HepG2 (cell line): ENCODE measurements around the gene TCF19. TPM values are rescaled to one million over a fixed set of nuclear protein-coding genes. Genes with fewer than 3 reads are reported as not detected.

Experiments
- ATAC-seq: fragments of 200-7000 bp; cut with Tn5 transposase; 3 replicates; pipeline ENCODE4 v1.9.1; 2020; ENCODE audit warnings: mild to moderate bottlenecking, moderate library complexity
- BruUV-seq: library from RNA; stranded (reverse); fragments of 400-500 nt; replicated peaks from 2 replicates; lab custom pipeline; 2021; lab: Mats Ljungman, UMichigan
- CTCF ChIA-PET: fragments of 300-600 bp; formaldehyde crosslinking; extraction: SDS; loops from one replicate; lab custom pipeline; 2021; ENCODE audit warnings: low total read pairs, inconsistent platforms, low intra/inter-chr PET ratio; lab: Yijun Ruan, JAX
- POLR2A ChIA-PET: fragments of 350-600 bp; sonication (Branson Sonifier 250); formaldehyde crosslinking; loops from one replicate; lab custom pipeline; 2020; ENCODE audit warnings: antibody characterized with exemption, inconsistent platforms; lab: Yijun Ruan, JAX
- DNase-seq: peaks from one replicate; pipeline ENCODE4 v3.0.0-alpha.2; 2015; ENCODE audit warnings: low spot score
- FAIRE-seq: peaks from 3 replicates; lab custom pipeline; 2011; peaks lifted over from hg19 to GRCh38; lab: Jason Lieb, UNC
- H2AFZ ChIP-seq: one replicate; pipeline ENCODE4 v1.6.1; 2011; ENCODE audit warnings: low read length, inconsistent platforms
- H3K27ac ChIP-seq: fragments of 300-600 bp; 3 replicates; pipeline ENCODE4 v1.8.0; 2011; ENCODE audit warnings: mixed run types, mild to moderate bottlenecking, mixed read lengths, low read length, inconsistent platforms; ENCODE audit not compliant: insufficient read depth; ENCODE audit errors: extremely low read length
- H3K27me3 ChIP-seq, 2 experiments: fragments of 200-600 bp in 1 of 2; 2 replicates in 1 of 2; 3 replicates in 1 of 2; pipeline versions ENCODE4 v1.6.0 to v1.8.0; 2011; ENCODE audit warnings: low read length in 2 of 2, mild to moderate bottlenecking in 2 of 2, moderate library complexity in 2 of 2, inconsistent platforms in 1 of 2; ENCODE audit not compliant: insufficient read depth in 2 of 2, control insufficient read depth in 1 of 2
- H3K36me3 ChIP-seq, 2 experiments: fragments of 200-600 bp in 1 of 2; replicated peaks in 1 of 2; 2 replicates in 1 of 2; 3 replicates in 1 of 2; pipeline versions ENCODE4 v1.5.1 to v1.8.0; 2011; ENCODE audit warnings: low read length in 2 of 2, inconsistent platforms in 1 of 2; ENCODE audit not compliant: insufficient read depth in 2 of 2, control insufficient read depth in 1 of 2
- H3K4me1 ChIP-seq: 2 replicates; pipeline ENCODE4 v1.5.1; 2012; ENCODE audit warnings: low read length, inconsistent platforms; ENCODE audit not compliant: insufficient read depth
- H3K4me2 ChIP-seq: 2 replicates; pipeline ENCODE4 v1.6.0; 2011; ENCODE audit warnings: low read depth, low read length, inconsistent platforms
- H3K4me3 ChIP-seq, 3 experiments: fragments of 200-600 bp in 1 of 3; sonication (generic), shearing (Covaris generic) in 1 of 3; replicated peaks in 1 of 3; 2 replicates each; pipeline ENCODE4 v1.5.1; 2011 to 2016; ENCODE audit warnings: low read length in 3 of 3, inconsistent platforms in 2 of 3, low read depth in 2 of 3, mild to moderate bottlenecking in 2 of 3, control low read depth in 1 of 3, mixed read lengths in 1 of 3; ENCODE audit not compliant: insufficient read depth in 1 of 3
- H3K79me2 ChIP-seq: one replicate; pipeline ENCODE4 v1.6.1; 2011; ENCODE audit warnings: low read length, inconsistent platforms; ENCODE audit not compliant: insufficient read depth
- H3K9ac ChIP-seq: 2 replicates; pipeline ENCODE4 v1.6.0; 2011; ENCODE audit warnings: mild to moderate bottlenecking, low read depth, low read length, inconsistent platforms; ENCODE audit not compliant: insufficient read depth
- H3K9me3 ChIP-seq: 2 replicates; pipeline ENCODE4 v1.5.1; 2012; ENCODE audit warnings: mild to moderate bottlenecking, low read length
- H4K20me1 ChIP-seq: 2 replicates; pipeline ENCODE4 v1.6.0; 2011; ENCODE audit warnings: inconsistent platforms, mild to moderate bottlenecking, low read length, moderate library complexity; ENCODE audit not compliant: insufficient read depth
- CREM ChIP-seq, 2 experiments: sonication (generic) in 1 of 2; formaldehyde crosslinking in 1 of 2; IDR thresholded peaks; 2 replicates each; pipeline versions ENCODE4 v1.4.0 to v1.6.1; 2016 to 2020; ENCODE audit warnings: antibody characterized with exemption in 1 of 2, mild to moderate bottlenecking in 1 of 2, missing genetic modification reagents in 1 of 2
- GPN1 ChIP-seq: sonication (generic); formaldehyde crosslinking; IDR thresholded peaks from 2 replicates; pipeline ENCODE4 v1.5.1; 2020; ENCODE audit warnings: missing genetic modification reagents, borderline replicate concordance
- KLF16 ChIP-seq, 2 experiments: sonication (generic) in 1 of 2; formaldehyde crosslinking in 1 of 2; IDR thresholded peaks; 2 replicates each; pipeline versions ENCODE4 v1.6.1 to v1.8.0; 2016 to 2023; ENCODE audit warnings: missing genetic modification reagents in 2 of 2, missing compliant biosample characterization in 1 of 2
- PITX1 ChIP-seq: sonication (generic); formaldehyde crosslinking; IDR thresholded peaks from 2 replicates; pipeline ENCODE4 v1.5.1; 2020; ENCODE audit warnings: mild to moderate bottlenecking, missing genetic modification reagents
- SMARCE1 ChIP-seq: fragments of 450-650 bp; IDR thresholded peaks from 2 replicates; pipeline ENCODE4 v1.6.1; 2017; ENCODE audit warnings: borderline replicate concordance
- TSC22D2 ChIP-seq: sonication (generic); formaldehyde crosslinking; IDR thresholded peaks from 2 replicates; pipeline ENCODE4 v1.5.1; 2020; ENCODE audit warnings: missing genetic modification reagents, mild to moderate bottlenecking, borderline replicate concordance
- ZNF382 ChIP-seq: sonication (generic); formaldehyde crosslinking; IDR thresholded peaks from 2 replicates; pipeline ENCODE4 v1.5.0; 2020; ENCODE audit warnings: missing genetic modification reagents, mild to moderate bottlenecking, borderline replicate concordance
- ZNF543 ChIP-seq: sonication (generic); formaldehyde crosslinking; IDR thresholded peaks from 2 replicates; pipeline ENCODE4 v1.4.0; 2020; ENCODE audit warnings: mild to moderate bottlenecking, missing genetic modification reagents
- WGBS: methylation state at CpG from one replicate; pipeline ENCODE4 v1.1.6; 2017; ENCODE audit warnings: low lambda C conversion rate; 5-methylcytosine and 5-hydroxymethylcytosine counted together
- in situ Hi-C: cut with HindIII; loops from 2 replicates; pipeline ENCODE4 v1.10.0; 2017; ENCODE audit warnings: low pct_unique_long_range_greater_than_20kb; ENCODE audit not compliant: extremely low pct_ligation_motif_present
- intact Hi-C: fragments of 100-400 bp; cut with micrococcal nuclease; formaldehyde crosslinking; loops from one replicate; pipeline ENCODE4 v1.10.0; 2022; ENCODE audit not compliant: unreplicated experiment
- polyA plus RNA-seq, 8 experiments: library from polyadenylated mRNA; depleted of rRNA in 3 of 8; stranded (reverse) in 7 of 8; unstranded in 1 of 8; fragments of >200 nt; fragmentation: Illumina TruSeq in 4 of 8; extraction: Trizol in 4 of 8; gene quantifications; 2 replicates each; pipeline versions ENCODE4 v1.2.1 to v1.2.3, GENCODE V29; 2011 to 2016; ENCODE audit warnings: low read depth in 4 of 8, missing spikeins in 1 of 8, mixed read lengths in 1 of 8; ENCODE audit not compliant: insufficient read depth in 1 of 8
- total RNA-seq, 5 experiments: library from RNA; depleted of rRNA; stranded (reverse); fragments of >200 nt; fragmentation: Illumina TruSeq; extraction: Trizol; gene quantifications; 2 replicates each; pipeline ENCODE4 v1.2.3, GENCODE V29; 2016; ENCODE audit warnings: low read depth in 1 of 5
- TF ChIP-seq, protein P1 (sequence below): sonication (generic); formaldehyde crosslinking; IDR thresholded peaks from 2 replicates; pipeline ENCODE4 v1.4.0; 2020; ENCODE audit warnings: missing genetic modification reagents

Gene TCF19
- total and polyA plus RNA-seq, 2 of the 13 experiments (the other 11 are each of a cell fraction or from before 2014, with no cell fraction given), result 4.9 to 22.2 TPM

DNA sequence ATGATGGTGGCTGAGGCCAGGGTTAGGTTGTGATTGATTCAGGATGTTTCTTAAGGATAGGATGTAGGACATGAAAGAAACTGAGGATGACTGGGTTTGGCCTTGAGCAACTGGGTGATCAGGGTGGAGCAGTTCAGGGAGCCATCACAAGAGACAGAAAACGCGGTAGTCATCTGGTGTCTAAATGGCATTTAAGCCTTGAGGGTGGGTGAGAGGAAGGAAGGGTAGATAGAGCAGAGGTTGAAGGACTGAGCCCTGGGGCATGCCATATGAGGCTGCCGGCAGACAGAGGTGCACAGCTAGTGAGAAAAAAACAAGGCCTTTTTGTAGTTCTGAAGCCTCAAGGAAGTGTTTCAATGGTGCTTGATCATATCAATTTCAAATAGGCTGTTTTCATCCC lies 10.2 kb downstream of the TCF19 start:
- H4K20me1 ChIP-seq, result no peaks in the 10 kb centered on the region; the same call in 1 of the 2 replicates
- no peaks in the 10 kb centered on the region for H3K79me2 ChIP-seq
- no peaks in the 10 kb centered on the region for H3K27me3 ChIP-seq
- H3K27ac ChIP-seq, result no peak overlapping the region
- intact Hi-C loops, result no loop called here
- POLR2A ChIA-PET, result interaction anchor here (1.7 kb wide), 1 partner anchor 10 kb away, joined by 3 read pairs; the partner anchor contains the start of gene TCF19
- H3K4me3 ChIP-seq, result no peak overlapping the region
- BruUV-seq, result no TSS peak
- H3K4me2 ChIP-seq, result no peak overlapping the region
- CTCF ChIA-PET, result no interaction called here
- FAIRE-seq (no peak), ATAC-seq (no peak), DNase-seq (no peak)
- H3K36me3 ChIP-seq, result peaks cover 7 to 9% of the 10 kb centered on the region in 2 experiments; a peak in 3 of 5 replicates
- in situ Hi-C loops, result no loop called here
- no peak overlapping the region for H2AFZ ChIP-seq
- WGBS, result 96% methylated on average over 3 of the region's 3 CpGs
- TF ChIP-seq, protein P1, sequence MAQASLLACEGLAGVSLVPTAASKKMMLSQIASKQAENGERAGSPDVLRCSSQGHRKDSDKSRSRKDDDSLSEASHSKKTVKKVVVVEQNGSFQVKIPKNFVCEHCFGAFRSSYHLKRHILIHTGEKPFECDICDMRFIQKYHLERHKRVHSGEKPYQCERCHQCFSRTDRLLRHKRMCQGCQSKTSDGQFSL (CRISPR knock-in tag), result no peak
- TF ChIP-seq ZNF543 (CRISPR knock-in tag) (no peak), SMARCE1 (no peak)
- H3K9me3 ChIP-seq, result no peaks in the 10 kb centered on the region
- no peak overlapping the region for H3K9ac ChIP-seq
- H3K4me1 ChIP-seq, result no peaks in the 10 kb centered on the region

DNA sequence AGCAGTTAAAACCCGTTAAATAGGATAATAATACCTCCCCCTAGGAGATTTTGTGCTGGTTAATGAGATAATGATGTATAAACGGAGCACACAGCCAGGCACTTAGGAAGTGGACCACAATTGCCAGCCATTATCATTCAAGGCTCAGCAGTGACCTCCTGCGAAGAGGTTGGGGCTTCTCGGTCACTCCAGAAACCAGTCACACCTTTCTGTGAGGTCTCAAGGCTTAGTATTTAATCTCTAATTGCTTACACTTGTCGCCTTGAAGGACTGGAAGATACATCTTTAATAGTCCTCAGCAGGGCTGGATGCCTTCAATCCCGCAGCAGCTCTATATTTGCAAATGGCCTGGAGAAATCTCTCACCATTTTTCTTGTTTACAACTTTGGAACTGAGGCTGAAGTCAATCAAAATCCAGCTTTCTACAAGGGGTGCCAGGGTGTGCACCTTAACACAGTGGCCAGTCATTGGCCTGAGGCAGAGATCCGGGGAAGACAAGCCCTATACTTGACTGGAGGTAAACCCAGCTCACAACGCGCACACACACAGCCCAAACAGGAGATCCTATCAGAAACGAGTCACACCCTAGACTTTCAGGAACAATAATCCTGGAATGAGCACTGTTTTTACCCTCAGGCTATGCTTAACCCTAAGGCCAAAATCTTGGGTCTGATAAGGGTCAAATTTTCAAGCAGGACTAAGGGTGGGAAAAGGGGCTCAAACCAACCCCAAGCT lies 10.9 kb downstream of the TCF19 start:
- Histone ChIP-seq H4K20me1 (no peaks in the 10 kb centered on the region; the same call in 1 of the 2 replicates), H3K4me3 (no peak overlapping the region), H3K9me3 (no peaks in the 10 kb centered on the region), H3K4me1 (no peaks in the 10 kb centered on the region), H3K9ac (no peak overlapping the region), H3K36me3 (peaks cover 6 to 15% of the 10 kb centered on the region in 2 experiments; a peak in 3 of 5 replicates), H2AFZ (no peak overlapping the region), H3K27me3 (no peaks in the 10 kb centered on the region), H3K79me2 (no peaks in the 10 kb centered on the region), H3K4me2 (no peak overlapping the region), H3K27ac (no peak overlapping the region)
- ChIA-PET POLR2A (no interaction called here), CTCF (no interaction called here)
- FAIRE-seq (peak; percentile 28), DNase-seq (no peak), ATAC-seq (no peak)
- intact Hi-C loops, result no loop called here
- WGBS, result 79% methylated on average over 10 of the region's 10 CpGs
- BruUV-seq, result no TSS peak
- TF ChIP-seq GPN1 (CRISPR knock-in tag), result no peak
- no peak for TF ChIP-seq ZNF382 (CRISPR knock-in tag)
- no peak for TF ChIP-seq KLF16 (CRISPR knock-in tag; IDR thresholded peaks at IDR 0.05)
- no peak for TF ChIP-seq TSC22D2 (CRISPR knock-in tag)
- TF ChIP-seq PITX1 (CRISPR knock-in tag), result no peak
- TF ChIP-seq CREM (IDR thresholded peaks at IDR 0.05), result no peak
- TF ChIP-seq CREM (CRISPR knock-in tag; IDR thresholded peaks at IDR 0.05), result no peak
- in situ Hi-C loops, result no loop called here
